HCT116 (cell line): ENCODE results near the gene ADAMTS16. TPM values are rescaled to one million over a fixed set of nuclear protein-coding genes. Genes with fewer than 3 reads are reported as not detected.

ENCODE experiments used
- ATAC-seq: fragments of 200-7000 bp; cut with Tn5 transposase; 2 replicates; pipeline ENCODE4 v1.9.1; 2020; ENCODE audit warnings: mild to moderate bottlenecking, moderate library complexity
- BruUV-seq: library from RNA; stranded (reverse); fragments of 400-500 nt; replicated peaks from 2 replicates; lab custom pipeline; 2021; lab: Mats Ljungman, UMichigan
- CTCF ChIA-PET: fragments of 300-600 bp; sonication (Branson Sonifier 250); formaldehyde crosslinking; loops from one replicate; lab custom pipeline; 2021; ENCODE audit warnings: antibody characterized with exemption; lab: Charles Lee
- POLR2A ChIA-PET: fragments of 300-600, 350-600 bp; sonication (Branson Sonifier 250); formaldehyde crosslinking; loops from one replicate; lab custom pipeline; 2021; ENCODE audit warnings: antibody characterized with exemption; lab: Charles Lee
- RAD21 ChIA-PET, 2 experiments: fragments of 300-600 bp; sonication (Branson Sonifier 250); formaldehyde crosslinking; loops; one replicate each; lab custom pipeline; 2023; ENCODE audit warnings: low total read pairs in 2 of 2; ENCODE audit not compliant: uncharacterized antibody in 2 of 2, unreplicated experiment in 2 of 2, low non-redundant PET in 1 of 2; lab: Charles Lee
- DNase-seq: peaks from one replicate; pipeline ENCODE4 v3.0.0-alpha.2; 2010; ENCODE audit warnings: low read depth, low spot score
- H2AFZ ChIP-seq: fragments of 200-600 bp; shearing (Covaris generic), sonication (generic); 2 replicates; pipeline ENCODE4 v1.6.1; 2017; ENCODE audit warnings: low read depth, mixed run types, mixed read lengths, antibody characterized with exemption, low read length; ENCODE audit not compliant: poor library complexity, severe bottlenecking
- H3K27ac ChIP-seq: 2 replicates; pipeline ENCODE4 v1.5.1; 2012; ENCODE audit warnings: low read depth, low read length
- H3K27me3 ChIP-seq: fragments of 200-600 bp; sonication (generic); 2 replicates; pipeline ENCODE4 v1.6.1; 2016; ENCODE audit warnings: mixed run types, low read length, mixed read lengths; ENCODE audit not compliant: insufficient read depth
- H3K36me3 ChIP-seq, 2 experiments: fragments of 200-500 bp in 1 of 2; fragments of 200-600 bp in 1 of 2; sonication (Bioruptor generic) in 1 of 2; sonication (generic) in 1 of 2; 2 replicates each; pipeline versions ENCODE4 v1.5.1 to v1.6.1; 2014 to 2016; ENCODE audit warnings: low read length in 2 of 2, inconsistent platforms in 1 of 2, mixed read lengths in 1 of 2, mixed run types in 1 of 2; ENCODE audit not compliant: insufficient read depth in 2 of 2, control insufficient read depth in 1 of 2
- H3K4me1 ChIP-seq, 2 experiments: fragments of 200-600 bp in 1 of 2; sonication (generic) in 1 of 2; 2 replicates each; pipeline versions ENCODE4 v1.5.1 to v1.6.1; 2012 to 2017; ENCODE audit warnings: low read length in 2 of 2, inconsistent platforms in 1 of 2, mild to moderate bottlenecking in 1 of 2, mixed read lengths in 1 of 2, mixed run types in 1 of 2, moderate library complexity in 1 of 2; ENCODE audit not compliant: insufficient read depth in 2 of 2, control insufficient read depth in 1 of 2
- H3K4me2 ChIP-seq: fragments of 200-600 bp; sonication (generic); 2 replicates; pipeline ENCODE4 v1.6.1; 2017; ENCODE audit warnings: mixed run types, low read length, mixed read lengths
- H3K4me3 ChIP-seq, 2 experiments: fragments of 200-600 bp in 1 of 2; sonication (generic) in 1 of 2; replicated peaks in 1 of 2; 2 replicates each; pipeline ENCODE4 v1.5.1; 2011 to 2016; ENCODE audit warnings: low read length in 2 of 2, control low read depth in 1 of 2, low read depth in 1 of 2, mild to moderate bottlenecking in 1 of 2, mixed read lengths in 1 of 2, mixed run types in 1 of 2
- H3K79me2 ChIP-seq: fragments of 200-600 bp; sonication (generic); 2 replicates; pipeline ENCODE4 v1.6.1; 2017; ENCODE audit warnings: mild to moderate bottlenecking, mixed run types, low read length, moderate library complexity, mixed read lengths; ENCODE audit not compliant: insufficient read depth
- H3K9ac ChIP-seq: fragments of 200-600 bp; sonication (generic); 2 replicates; pipeline ENCODE4 v1.6.1; 2016; ENCODE audit warnings: low read length, mixed read lengths
- H3K9me2 ChIP-seq: fragments of 200-600 bp; sonication (generic), shearing (Covaris generic); 2 replicates; pipeline ENCODE4 v1.6.1; 2017; ENCODE audit warnings: mixed run types, mild to moderate bottlenecking, moderate library complexity; ENCODE audit not compliant: insufficient read depth
- H3K9me3 ChIP-seq, 2 experiments: fragments of 200-500 bp in 1 of 2; fragments of 200-600 bp in 1 of 2; sonication (Bioruptor generic) in 1 of 2; sonication (generic) in 1 of 2; 2 replicates each; pipeline ENCODE4 v1.6.1; 2014 to 2017; ENCODE audit warnings: low read length in 2 of 2, mixed read lengths in 2 of 2, inconsistent platforms in 1 of 2, low read depth in 1 of 2, mild to moderate bottlenecking in 1 of 2, mixed run types in 1 of 2, moderate library complexity in 1 of 2; ENCODE audit not compliant: control insufficient read depth in 1 of 2, insufficient read depth in 1 of 2
- H4K20me1 ChIP-seq: fragments of 200-600 bp; sonication (generic), shearing (Covaris generic); 2 replicates; pipeline ENCODE4 v1.6.1; 2017; ENCODE audit warnings: mixed run types, mild to moderate bottlenecking, moderate library complexity; ENCODE audit not compliant: insufficient read depth
- CBX3 ChIP-seq: IDR thresholded peaks from 2 replicates; pipeline ENCODE4 v1.6.1; 2012; ENCODE audit warnings: low read depth
- CEBPB ChIP-seq: IDR thresholded peaks from 2 replicates; pipeline ENCODE4 v1.6.1; 2012; ENCODE audit warnings: low read depth
- EGR1 ChIP-seq: IDR thresholded peaks from 2 replicates; pipeline ENCODE4 v1.6.1; 2012; ENCODE audit warnings: low read depth
- EZH2 ChIP-seq: fragments of 200-600 bp; sonication (generic); IDR thresholded peaks from 2 replicates; pipeline ENCODE4 v1.6.1; 2017; ENCODE audit warnings: antibody characterized with exemption, mixed run types
- EZH2phosphoT487 ChIP-seq: fragments of 200-600 bp; IDR thresholded peaks from 2 replicates; pipeline ENCODE4 v1.6.1; 2018; ENCODE audit warnings: antibody characterized with exemption, borderline replicate concordance
- JUND ChIP-seq: IDR thresholded peaks from 2 replicates; pipeline ENCODE4 v1.6.1; 2012
- MAX ChIP-seq: IDR thresholded peaks from 2 replicates; pipeline ENCODE4 v1.6.1; 2012
- POLR2A ChIP-seq: IDR thresholded peaks from 2 replicates; pipeline ENCODE4 v1.7.0; 2011; ENCODE audit warnings: borderline replicate concordance; ENCODE audit not compliant: insufficient read depth, insufficient read length; ENCODE audit errors: extremely low read depth
- POLR2AphosphoS5 ChIP-seq: IDR thresholded peaks from 2 replicates; pipeline ENCODE4 v1.6.1; 2011; ENCODE audit warnings: mild to moderate bottlenecking, low read depth, low read length, moderate library complexity
- SIN3A ChIP-seq: IDR thresholded peaks from 2 replicates; pipeline ENCODE4 v1.6.1; 2012; ENCODE audit warnings: low read depth
- SP1 ChIP-seq: IDR thresholded peaks from 2 replicates; pipeline ENCODE4 v1.6.1; 2012; ENCODE audit warnings: low read depth
- TCF7L2 ChIP-seq: IDR thresholded peaks from 2 replicates; pipeline ENCODE4 v1.7.0; 2011; ENCODE audit warnings: borderline replicate concordance, inconsistent platforms; ENCODE audit not compliant: insufficient read depth, insufficient read length; ENCODE audit errors: extremely low read depth
- YY1 ChIP-seq: IDR thresholded peaks from 2 replicates; pipeline ENCODE4 v1.6.1; 2011; ENCODE audit warnings: low read length, low read depth, moderate library complexity, mild to moderate bottlenecking; ENCODE audit not compliant: insufficient replicate concordance; ENCODE audit errors: extremely low read depth
- ZFX ChIP-seq: fragments of 450-650 bp; IDR thresholded peaks from 2 replicates; pipeline ENCODE4 v1.6.1; 2017
- ZNF274 ChIP-seq: fragments of 200-500 bp; sonication (Bioruptor generic); IDR thresholded peaks from 2 replicates; pipeline ENCODE4 v1.6.1; 2014; ENCODE audit warnings: mild to moderate bottlenecking, low read depth, low read length, inconsistent platforms
- intact Hi-C: fragments of 100-400 bp; cut with micrococcal nuclease; formaldehyde crosslinking; loops from 2 replicates; pipeline ENCODE4 v1.10.0; 2022
- total RNA-seq: library from RNA; stranded (reverse); gene quantifications from one replicate; pipeline ENCODE4 v1.2.1, GENCODE V29; 2021; ENCODE audit not compliant: unreplicated experiment
- TF ChIP-seq, protein P1 (sequence below): IDR thresholded peaks from 2 replicates; pipeline ENCODE4 v1.6.1; 2012; ENCODE audit warnings: low read depth
- TF ChIP-seq, protein P2 (sequence below): IDR thresholded peaks from 2 replicates; pipeline ENCODE4 v1.6.1; 2011; ENCODE audit warnings: mild to moderate bottlenecking, low read length, moderate library complexity; ENCODE audit not compliant: insufficient replicate concordance; ENCODE audit errors: extremely low read depth

ADAMTS16 gene
- total RNA-seq, 1 experiment from 2014 or later: 2.4 TPM

GRCh38 chr5:5275211-5275610 is 135.1 kb downstream of the ADAMTS16 start:
- Histone ChIP-seq H3K9me2 (no peaks in the 10 kb centered on the region), H3K4me1 (peaks cover 13 to 17% of the 10 kb centered on the region in 2 experiments), H4K20me1 (no peaks in the 10 kb centered on the region), H3K36me3 (no peaks in the 10 kb centered on the region), H3K4me3 (no peak overlapping the region), H3K79me2 (no peaks in the 10 kb centered on the region), H2AFZ (no peak overlapping the region), H3K27me3 (no peaks in the 10 kb centered on the region)
- CTCF ChIA-PET: no interaction called here
- no peak for TF ChIP-seq EGR1
- no peak for TF ChIP-seq ZNF274
- no peak for TF ChIP-seq MAX
- no peak for TF ChIP-seq JUND
- TF ChIP-seq TCF7L2: no peak
- no peak for TF ChIP-seq SP1
- TF ChIP-seq CEBPB: no peak
- TF ChIP-seq EZH2: no peak
- TF ChIP-seq POLR2AphosphoS5: no peak
- TF ChIP-seq ZFX: no peak
- TF ChIP-seq YY1: no peak
- no peak for TF ChIP-seq POLR2A
- TF ChIP-seq, protein P1, sequence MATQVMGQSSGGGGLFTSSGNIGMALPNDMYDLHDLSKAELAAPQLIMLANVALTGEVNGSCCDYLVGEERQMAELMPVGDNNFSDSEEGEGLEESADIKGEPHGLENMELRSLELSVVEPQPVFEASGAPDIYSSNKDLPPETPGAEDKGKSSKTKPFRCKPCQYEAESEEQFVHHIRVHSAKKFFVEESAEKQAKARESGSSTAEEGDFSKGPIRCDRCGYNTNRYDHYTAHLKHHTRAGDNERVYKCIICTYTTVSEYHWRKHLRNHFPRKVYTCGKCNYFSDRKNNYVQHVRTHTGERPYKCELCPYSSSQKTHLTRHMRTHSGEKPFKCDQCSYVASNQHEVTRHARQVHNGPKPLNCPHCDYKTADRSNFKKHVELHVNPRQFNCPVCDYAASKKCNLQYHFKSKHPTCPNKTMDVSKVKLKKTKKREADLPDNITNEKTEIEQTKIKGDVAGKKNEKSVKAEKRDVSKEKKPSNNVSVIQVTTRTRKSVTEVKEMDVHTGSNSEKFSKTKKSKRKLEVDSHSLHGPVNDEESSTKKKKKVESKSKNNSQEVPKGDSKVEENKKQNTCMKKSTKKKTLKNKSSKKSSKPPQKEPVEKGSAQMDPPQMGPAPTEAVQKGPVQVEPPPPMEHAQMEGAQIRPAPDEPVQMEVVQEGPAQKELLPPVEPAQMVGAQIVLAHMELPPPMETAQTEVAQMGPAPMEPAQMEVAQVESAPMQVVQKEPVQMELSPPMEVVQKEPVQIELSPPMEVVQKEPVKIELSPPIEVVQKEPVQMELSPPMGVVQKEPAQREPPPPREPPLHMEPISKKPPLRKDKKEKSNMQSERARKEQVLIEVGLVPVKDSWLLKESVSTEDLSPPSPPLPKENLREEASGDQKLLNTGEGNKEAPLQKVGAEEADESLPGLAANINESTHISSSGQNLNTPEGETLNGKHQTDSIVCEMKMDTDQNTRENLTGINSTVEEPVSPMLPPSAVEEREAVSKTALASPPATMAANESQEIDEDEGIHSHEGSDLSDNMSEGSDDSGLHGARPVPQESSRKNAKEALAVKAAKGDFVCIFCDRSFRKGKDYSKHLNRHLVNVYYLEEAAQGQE: no peak
- no peak for TF ChIP-seq SIN3A
- TF ChIP-seq, protein P2, sequence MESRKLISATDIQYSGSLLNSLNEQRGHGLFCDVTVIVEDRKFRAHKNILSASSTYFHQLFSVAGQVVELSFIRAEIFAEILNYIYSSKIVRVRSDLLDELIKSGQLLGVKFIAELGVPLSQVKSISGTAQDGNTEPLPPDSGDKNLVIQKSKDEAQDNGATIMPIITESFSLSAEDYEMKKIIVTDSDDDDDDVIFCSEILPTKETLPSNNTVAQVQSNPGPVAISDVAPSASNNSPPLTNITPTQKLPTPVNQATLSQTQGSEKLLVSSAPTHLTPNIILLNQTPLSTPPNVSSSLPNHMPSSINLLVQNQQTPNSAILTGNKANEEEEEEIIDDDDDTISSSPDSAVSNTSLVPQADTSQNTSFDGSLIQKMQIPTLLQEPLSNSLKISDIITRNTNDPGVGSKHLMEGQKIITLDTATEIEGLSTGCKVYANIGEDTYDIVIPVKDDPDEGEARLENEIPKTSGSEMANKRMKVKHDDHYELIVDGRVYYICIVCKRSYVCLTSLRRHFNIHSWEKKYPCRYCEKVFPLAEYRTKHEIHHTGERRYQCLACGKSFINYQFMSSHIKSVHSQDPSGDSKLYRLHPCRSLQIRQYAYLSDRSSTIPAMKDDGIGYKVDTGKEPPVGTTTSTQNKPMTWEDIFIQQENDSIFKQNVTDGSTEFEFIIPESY: no peak
- TF ChIP-seq EZH2phosphoT487: no peak
- no peak for TF ChIP-seq CBX3
- TF ChIP-seq, all 23 proteins: peak for 0
- H3K9ac ChIP-seq: no peak overlapping the region
- no peak overlapping the region for H3K4me2 ChIP-seq
- POLR2A ChIA-PET: no interaction called here
- intact Hi-C loops: no loop called here
- H3K27ac ChIP-seq: no peak overlapping the region
- no TSS peak for BruUV-seq
- H3K9me3 ChIP-seq: no peaks in the 10 kb centered on the region
- RAD21 ChIA-PET: no interaction called here
- DNase-seq: no peak
- no peak for ATAC-seq
